ENCODE results near the gene TRIM50.

Gene TRIM50

GRCh38 chr7:73343671-73344380 lies 15.9 kb upstream of the TRIM50 start:
- no peak overlapping the region for H3K4me2 ChIP-seq (ENCODE audit: low read length)
- TF ChIP-seq CTCF (IDR thresholded peaks at IDR 0.05), result no peak
- H3K27me3 ChIP-seq (ENCODE audit: control insufficient read depth, insufficient read depth, low read length), result no peaks in the 10 kb centered on the region
- H3K9ac ChIP-seq, result no peak overlapping the region
- H3K27ac ChIP-seq, result no peak overlapping the region
- no peaks in the 10 kb centered on the region for H3K9me3 ChIP-seq (ENCODE audit: control insufficient read depth, low read length)
- H3K4me3 ChIP-seq (ENCODE audit: low read depth, low read length), result no peak overlapping the region
- H3K36me3 ChIP-seq (ENCODE audit: control insufficient read depth, insufficient read depth, low read length), result no peaks in the 10 kb centered on the region
- H3K4me1 ChIP-seq, result no peaks in the 10 kb centered on the region
- peak overlapping the region; percentile 34 for H2AFZ ChIP-seq
- H3K79me2 ChIP-seq, result no peaks in the 10 kb centered on the region

- H3K9me3 ChIP-seq (ENCODE audit: control insufficient read depth, low read length), result no peaks in the 10 kb centered on the region
- peak; percentile 68 for TF ChIP-seq CTCF (IDR thresholded peaks at IDR 0.05)
- no peak overlapping the region for H3K27ac ChIP-seq
- H3K27me3 ChIP-seq (ENCODE audit: control insufficient read depth, insufficient read depth, low read length), result no peaks in the 10 kb centered on the region
- no peaks in the 10 kb centered on the region for H3K36me3 ChIP-seq (ENCODE audit: control insufficient read depth, insufficient read depth, low read length)
- H2AFZ ChIP-seq, result peak overlapping the region; percentile 80
- no peak overlapping the region for H3K4me3 ChIP-seq (ENCODE audit: low read depth, low read length)
- no peaks in the 10 kb centered on the region for H3K4me1 ChIP-seq
- no peak overlapping the region for H3K4me2 ChIP-seq (ENCODE audit: low read length)
- H3K79me2 ChIP-seq, result no peaks in the 10 kb centered on the region
- no peak overlapping the region for H3K9ac ChIP-seq
Observed at GRCh38 chr7:73342645-73343044, 14.8 kb upstream of the TRIM50 start.

- H3K79me2 ChIP-seq, result no peaks in the 10 kb centered on the region
- H2AFZ ChIP-seq, result no peak overlapping the region
- H3K9ac ChIP-seq, result no peak overlapping the region
- H3K4me1 ChIP-seq, result no peaks in the 10 kb centered on the region
- no peak overlapping the region for H3K27ac ChIP-seq
- no peak for TF ChIP-seq CTCF (IDR thresholded peaks at IDR 0.05)
- no peak overlapping the region for H3K4me2 ChIP-seq (ENCODE audit: low read length)
- no peaks in the 10 kb centered on the region for H3K36me3 ChIP-seq (ENCODE audit: control insufficient read depth, insufficient read depth, low read length)
- H3K27me3 ChIP-seq (ENCODE audit: control insufficient read depth, insufficient read depth, low read length), result no peaks in the 10 kb centered on the region
- no peaks in the 10 kb centered on the region for H3K9me3 ChIP-seq (ENCODE audit: control insufficient read depth, low read length)
- no peak overlapping the region for H3K4me3 ChIP-seq (ENCODE audit: low read depth, low read length)
Observed at GRCh38 chr7:73341877-73342276, 14.0 kb upstream of the TRIM50 start.

- Histone ChIP-seq H3K4me3 (ENCODE audit: low read depth, low read length) (no peak overlapping the region), H3K9ac (no peak overlapping the region), H3K27ac (no peak overlapping the region), H3K9me3 (ENCODE audit: control insufficient read depth, low read length) (no peaks in the 10 kb centered on the region), H3K4me2 (ENCODE audit: low read length) (no peak overlapping the region), H3K36me3 (ENCODE audit: control insufficient read depth, insufficient read depth, low read length) (no peaks in the 10 kb centered on the region), H3K27me3 (ENCODE audit: control insufficient read depth, insufficient read depth, low read length) (no peaks in the 10 kb centered on the region), H3K4me1 (peaks cover 6% of the 10 kb centered on the region), H2AFZ (no peak overlapping the region), H3K79me2 (no peaks in the 10 kb centered on the region)
- no peak for TF ChIP-seq CTCF (IDR thresholded peaks at IDR 0.05)
Observed at GRCh38 chr7:73340514-73340913, 12.6 kb upstream of the TRIM50 start.

GRCh38 chr7:73338321-73338720 lies 10.4 kb upstream of the TRIM50 start:
- H3K27ac ChIP-seq, result no peak overlapping the region
- H2AFZ ChIP-seq, result no peak overlapping the region
- H3K9ac ChIP-seq, result no peak overlapping the region
- no peaks in the 10 kb centered on the region for H3K9me3 ChIP-seq (ENCODE audit: control insufficient read depth, low read length)
- no peaks in the 10 kb centered on the region for H3K36me3 ChIP-seq (ENCODE audit: control insufficient read depth, insufficient read depth, low read length)
- H3K4me2 ChIP-seq (ENCODE audit: low read length), result no peak overlapping the region
- no peak overlapping the region for H3K4me3 ChIP-seq (ENCODE audit: low read depth, low read length)
- no peak for TF ChIP-seq CTCF (IDR thresholded peaks at IDR 0.05)
- no peaks in the 10 kb centered on the region for H3K27me3 ChIP-seq (ENCODE audit: control insufficient read depth, insufficient read depth, low read length)
- no peaks in the 10 kb centered on the region for H3K79me2 ChIP-seq
- H3K4me1 ChIP-seq, result peaks cover 14% of the 10 kb centered on the region
